ENCODE results near the gene TNFAIP2.

DNA sequence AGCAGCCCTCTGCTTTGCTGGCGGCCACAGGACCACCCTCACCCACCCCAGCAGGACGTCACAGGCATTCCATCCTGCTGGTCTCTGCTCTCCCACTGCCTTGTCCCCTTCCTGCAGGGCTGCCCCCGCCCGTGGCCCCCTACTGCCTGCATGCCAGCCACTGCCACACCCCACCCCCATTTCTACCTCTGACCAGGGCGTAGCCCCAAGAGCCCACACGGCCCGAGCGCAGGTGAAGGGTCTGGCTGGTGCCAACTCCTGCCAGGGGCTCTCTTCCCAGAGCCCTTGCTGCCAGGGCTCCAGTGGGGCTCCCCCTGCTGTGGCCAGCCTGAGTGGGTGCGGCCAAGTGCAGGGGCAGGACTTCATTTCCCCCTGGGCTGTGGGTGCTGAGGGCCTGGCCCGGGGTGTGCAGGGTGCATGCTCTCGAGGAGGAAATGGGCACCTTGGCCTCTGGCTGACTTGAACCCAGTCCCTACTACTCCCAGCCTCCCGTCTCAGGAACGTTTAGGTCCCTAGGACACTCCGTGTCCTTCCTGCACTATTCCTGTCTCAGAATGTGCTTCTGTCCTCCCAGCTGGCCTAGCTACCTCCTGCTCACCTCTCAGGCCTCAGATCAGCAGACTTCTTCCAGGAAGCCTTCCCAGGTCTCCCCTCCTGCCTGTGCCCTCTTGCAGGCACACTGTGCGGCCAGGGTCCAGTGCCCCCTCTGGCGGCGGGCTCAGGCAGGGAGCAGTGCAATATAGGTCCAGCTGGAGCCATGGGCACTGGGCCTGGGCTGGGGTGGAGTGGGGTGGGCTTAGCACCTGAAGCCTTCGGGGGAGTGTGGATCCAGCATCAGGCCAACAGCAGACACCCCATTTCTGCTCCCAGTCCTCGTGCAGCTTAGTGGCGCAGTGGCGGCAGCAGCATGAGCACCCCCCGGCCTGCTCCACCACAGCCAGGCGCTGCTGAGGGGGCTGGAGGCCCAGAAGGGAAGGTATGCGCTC, 37.9 kb upstream of the TNFAIP2 start:
- TF ChIP-seq POLR2A (IDR thresholded peaks at IDR 0.05) (no peak), CTCF (IDR thresholded peaks at IDR 0.05 in 4 of 5, conservative IDR thresholded peaks at IDR 0.05 in 1 of 5) (no peak)
